Peyer's patch (tissue), 4 donors: ENCODE data around the gene MAT2A.

Experiments used
- CTCF ChIP-seq, 6 experiments: fragments of 450-650 bp in 4 of 6; fragments of 200-600 bp in 2 of 6; sonication (generic) in 1 of 6; IDR thresholded peaks; one replicate each; pipeline ENCODE4 v1.5.1; 2017 to 2019; ENCODE audit warnings: antibody characterized with exemption in 6 of 6, mild to moderate bottlenecking in 3 of 6, moderate library complexity in 1 of 6
- POLR2A ChIP-seq, 2 donors: fragments of 450-650 bp; IDR thresholded peaks; one replicate each; pipeline ENCODE4 v1.5.1; 2017; ENCODE audit warnings: antibody characterized with exemption in 2 of 2, mild to moderate bottlenecking in 2 of 2, moderate library complexity in 2 of 2

- TF ChIP-seq CTCF (IDR thresholded peaks at IDR 0.05) (peak in 1 of 6 experiments; percentile 11), POLR2A (IDR thresholded peaks at IDR 0.05) (peak; percentile 50 to 66)
Observed at GRCh38 chr2:85577386-85578242, 38.6 kb downstream of the MAT2A start, which contains the start of gene VAMP8.
